GOT3 (cell line): ENCODE results near the gene LDHAL6B.
"Not testable (repeated sequence)": the region's sequence is repeated elsewhere in the genome, so short reads cannot be mapped to it uniquely, and the experiment has no call there.

Experiments used
- DNase-seq: peaks from one replicate; lab custom pipeline; 2025; ENCODE audit warnings: mixed read lengths; lab: John Stamatoyannopoulos, UW

Gene LDHAL6B

GRCh38 chr15:59206623-59207183 is at the start of gene LDHAL6B:
LDHAL6B (plus strand) TSS chr15:59206843; CDS start chr15:59206941, 98 bp downstream.
- no peak for DNase-seq

- DNase-seq: no peak
Measured at GRCh38 chr15:59157396-59157795, 49.2 kb upstream of the LDHAL6B start.

- no peak for DNase-seq
Measured at GRCh38 chr15:59157840-59158700, 48.6 kb upstream of the LDHAL6B start.

- no peak for DNase-seq
Measured at GRCh38 chr15:59158701-59159034, 48.0 kb upstream of the LDHAL6B start.

- DNase-seq: no peak
Measured at GRCh38 chr15:59159210-59159609, 47.4 kb upstream of the LDHAL6B start.

GRCh38 chr15:59160880-59161593 is 45.6 kb upstream of the LDHAL6B start:
- DNase-seq: no peak

- DNase-seq: not testable (repeated sequence)
Measured at GRCh38 chr15:59162080-59162479, 44.6 kb upstream of the LDHAL6B start.

- no peak for DNase-seq
Measured at GRCh38 chr15:59165726-59166125, 40.9 kb upstream of the LDHAL6B start.

- DNase-seq: no peak
Measured at GRCh38 chr15:59166166-59166565, 40.5 kb upstream of the LDHAL6B start.

- DNase-seq: no peak
Measured at GRCh38 chr15:59166601-59167265, 39.9 kb upstream of the LDHAL6B start.

GRCh38 chr15:59168536-59168935 is 38.1 kb upstream of the LDHAL6B start:
- no peak for DNase-seq

- DNase-seq: no peak
Measured at GRCh38 chr15:59169251-59169708, 37.4 kb upstream of the LDHAL6B start.

- DNase-seq: no peak
Measured at GRCh38 chr15:59170295-59171066, 36.2 kb upstream of the LDHAL6B start.

GRCh38 chr15:59171067-59171397 is 35.6 kb upstream of the LDHAL6B start:
- no peak for DNase-seq

GRCh38 chr15:59172289-59172901 is 34.2 kb upstream of the LDHAL6B start:
- DNase-seq: no peak

- no peak for DNase-seq
Measured at GRCh38 chr15:59173194-59173593, 33.4 kb upstream of the LDHAL6B start.

- no peak for DNase-seq
Measured at GRCh38 chr15:59174151-59174834, 32.4 kb upstream of the LDHAL6B start.

GRCh38 chr15:59174835-59175831 is 31.5 kb upstream of the LDHAL6B start:
- DNase-seq: no peak

- DNase-seq: no peak
Measured at GRCh38 chr15:59176653-59177316, 29.9 kb upstream of the LDHAL6B start.
